LHCN-M2 (cell line): ENCODE measurements around the gene GFPT2. TPM values are rescaled to one million over a fixed set of nuclear protein-coding genes. Genes with fewer than 3 reads are reported as not detected.

Experiments
- DNase-seq: peaks from one replicate; pipeline ENCODE4 v3.0.0-alpha.2; 2012; ENCODE audit warnings: low read depth
- polyA plus RNA-seq: library from polyadenylated mRNA; unstranded; fragments of >200 nt; gene quantifications from one replicate; pipeline ENCODE4 v1.2.1, GENCODE V29; 2012; ENCODE audit warnings: missing spikeins
- total RNA-seq: library from RNA; depleted of rRNA; stranded (reverse); fragments of >200 nt; gene quantifications from 2 replicates; pipeline ENCODE4 v1.2.3, GENCODE V29; 2014; rRNA removed

The GFPT2 gene
- total RNA-seq = 148 and 189 TPM in 2 replicates
- polyA plus RNA-seq = 47.1 TPM

DNA sequence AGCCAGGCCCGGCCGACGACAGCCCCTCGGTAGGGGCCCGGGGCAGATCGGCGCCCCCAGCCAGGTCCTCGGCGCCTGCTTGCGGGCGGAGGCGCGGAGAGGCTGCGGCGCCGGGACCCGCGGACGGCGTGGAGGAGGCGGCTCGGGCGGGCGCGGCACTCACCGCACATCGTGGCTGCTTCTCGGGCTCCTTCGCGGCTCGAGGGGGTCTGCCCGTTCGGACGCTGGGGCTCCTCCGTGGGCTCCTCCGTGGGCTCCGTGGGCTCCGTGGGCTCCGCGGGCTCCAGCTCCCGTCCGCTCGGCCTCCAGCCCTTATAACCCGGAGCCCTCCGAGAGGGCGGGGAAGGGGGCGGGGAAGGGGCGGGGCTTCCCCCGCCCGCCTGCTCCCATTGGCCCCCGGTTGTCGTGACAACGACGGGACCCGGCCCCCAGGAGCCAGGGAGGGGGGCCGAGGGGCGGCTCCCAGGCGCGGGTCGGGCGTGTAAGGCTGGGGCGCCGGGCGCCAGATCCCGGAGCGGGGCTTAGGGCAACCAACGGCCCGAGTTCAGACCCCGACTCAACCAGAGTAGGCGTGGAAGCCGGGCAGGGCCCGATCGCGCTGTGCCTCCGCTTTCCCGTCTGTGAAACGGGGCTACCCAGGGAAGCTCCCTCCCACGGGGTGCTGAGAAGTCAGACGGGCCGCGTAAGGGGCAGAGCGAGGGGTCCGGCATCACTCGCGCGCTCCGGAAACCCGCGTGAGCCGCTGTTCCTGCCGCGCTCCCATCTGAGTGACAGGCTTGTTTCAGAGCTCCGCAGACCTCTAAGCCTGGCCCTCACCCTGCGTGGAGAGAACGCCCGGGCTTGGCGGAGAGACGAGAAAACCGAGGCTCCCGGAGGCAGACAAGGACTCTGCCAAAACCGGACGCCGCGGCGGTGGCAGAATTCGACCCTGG lies at the start of gene GFPT2:
TSS of gene GFPT2 (minus strand) at position 289 of the 932 bp plus-strand sequence. CDS start at position 170, 119 bp downstream.
- DNase-seq = peak; percentile 75

DNA sequence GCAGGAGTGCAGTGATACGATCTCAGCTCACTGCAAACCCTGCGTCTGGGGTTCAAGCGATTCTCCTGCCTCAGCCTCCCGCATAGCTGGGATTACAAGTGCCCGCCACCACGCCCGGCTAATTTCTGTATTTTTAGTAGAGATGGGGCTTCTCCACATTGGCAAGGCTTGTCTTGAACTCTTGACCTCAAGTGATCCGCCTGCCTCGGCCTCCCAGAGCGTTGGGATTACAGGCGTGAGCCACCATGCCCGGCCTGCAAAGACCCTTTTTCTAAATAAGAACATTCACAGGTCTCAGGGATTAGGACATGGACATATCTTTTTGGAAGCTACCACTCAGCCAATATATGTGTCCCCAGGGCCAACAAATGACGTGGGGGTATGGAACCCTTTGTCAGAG lies 49.6 kb upstream of the GFPT2 start:
- DNase-seq = no peak

DNA sequence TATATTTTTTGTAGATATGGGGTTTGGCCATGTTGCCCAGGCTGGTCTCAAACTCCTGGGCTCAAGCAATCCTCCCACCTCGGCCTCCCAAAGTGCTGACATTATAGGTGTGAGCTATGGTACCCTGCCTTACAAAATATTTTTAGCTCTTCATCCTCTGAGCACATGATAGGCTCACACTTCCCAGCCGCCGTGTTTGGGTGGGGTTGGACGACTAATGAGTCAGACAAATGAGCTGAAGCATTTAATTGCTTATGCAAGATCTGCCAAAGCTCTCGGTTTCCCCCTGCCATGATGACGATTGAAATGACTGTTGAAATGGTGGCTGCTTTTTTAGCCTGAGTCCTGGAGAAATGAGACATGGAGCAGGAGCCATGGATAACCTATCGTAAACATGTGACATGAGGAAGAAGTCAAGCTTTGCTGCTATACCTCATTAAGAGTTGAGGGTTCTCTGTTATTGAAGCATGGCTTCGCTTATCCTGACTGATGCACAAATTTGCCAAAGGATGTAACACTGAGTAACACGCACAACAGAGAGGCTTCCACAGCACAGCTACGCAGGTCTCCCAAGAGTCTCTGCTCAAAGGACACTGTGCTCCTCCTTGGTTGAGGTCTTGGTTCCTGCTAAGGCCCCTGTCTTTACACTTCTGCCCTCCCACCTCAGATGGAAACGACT lies 48.2 kb upstream of the GFPT2 start:
- no peak for DNase-seq

DNA sequence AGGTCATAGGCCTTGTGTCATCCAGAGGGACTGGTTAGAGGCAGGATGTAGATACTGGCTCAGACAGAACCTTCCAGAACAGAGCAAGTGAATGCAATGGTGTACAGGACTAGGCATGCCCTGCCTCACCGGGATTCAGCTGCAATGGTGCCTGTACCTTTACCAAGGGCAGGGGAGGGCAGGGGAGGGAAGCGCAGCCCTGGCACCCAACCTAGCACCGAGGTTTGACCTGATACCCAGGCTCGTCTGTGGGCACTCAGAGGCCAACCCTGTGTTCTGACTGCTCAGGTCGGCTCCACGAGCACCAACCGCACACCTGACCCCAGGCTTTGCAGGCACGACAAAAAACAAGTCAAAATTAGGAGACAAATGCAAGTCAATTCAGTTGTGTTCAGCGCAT lies 47.3 kb upstream of the GFPT2 start:
- no peak for DNase-seq

GRCh38 chr5:180399401-180400215 lies 46.5 kb upstream of the GFPT2 start:
- DNase-seq = no peak

DNA sequence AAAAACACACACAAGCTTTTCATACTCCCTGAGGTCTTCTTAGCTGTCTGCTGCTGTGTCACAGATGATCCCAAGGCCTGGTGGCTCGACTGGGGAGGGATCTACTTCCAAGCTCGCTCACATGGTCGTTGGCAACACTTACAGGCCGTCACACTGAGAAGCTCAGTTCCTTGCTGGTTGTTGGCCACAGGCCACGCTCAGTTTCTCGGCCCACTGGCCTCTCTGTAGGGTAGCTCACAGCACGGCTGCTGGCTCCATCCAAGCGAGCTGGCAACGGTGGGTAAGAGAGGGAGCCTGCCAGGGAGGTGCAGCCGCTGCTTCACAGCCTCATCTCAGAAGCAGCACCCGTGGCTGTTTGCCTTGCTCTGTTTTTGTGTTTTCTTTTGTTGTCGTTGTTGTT lies 43.8 kb upstream of the GFPT2 start:
- DNase-seq = no peak

DNA sequence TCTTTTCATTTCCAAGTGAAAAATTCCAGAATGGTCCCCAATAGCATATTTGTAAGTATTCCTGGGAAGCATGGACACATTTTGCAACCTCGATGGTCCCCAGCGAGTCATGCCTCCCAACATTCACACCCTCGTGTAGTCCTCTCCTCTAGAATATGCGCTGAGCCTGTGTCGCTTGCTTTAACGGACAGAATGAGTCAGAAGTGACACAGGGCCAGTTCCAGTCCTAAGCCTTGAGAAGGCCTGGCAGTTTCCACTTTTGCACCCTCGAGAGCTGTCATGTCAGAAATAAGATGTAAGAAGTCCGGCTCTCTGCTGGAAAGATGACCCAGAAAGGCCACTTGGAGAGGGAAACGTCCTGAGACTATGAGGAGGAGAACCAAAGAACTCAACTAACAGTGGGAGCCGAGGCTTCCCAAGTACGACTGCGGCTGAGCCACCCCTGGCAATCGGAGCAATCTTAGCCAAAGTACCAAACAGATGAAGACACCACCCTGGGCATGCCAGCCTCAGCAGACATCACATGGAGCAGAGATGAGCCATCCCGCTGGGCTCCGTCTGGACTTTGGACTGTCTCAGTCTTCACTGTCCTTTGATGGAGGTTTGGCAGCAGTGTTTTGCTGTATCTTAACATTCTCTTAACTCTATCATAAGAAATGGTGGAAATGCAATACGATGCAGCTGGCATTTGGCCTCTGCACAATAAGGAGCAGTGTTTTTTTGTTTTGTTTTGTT lies 42.6 kb upstream of the GFPT2 start:
- DNase-seq = peak; percentile 25

DNA sequence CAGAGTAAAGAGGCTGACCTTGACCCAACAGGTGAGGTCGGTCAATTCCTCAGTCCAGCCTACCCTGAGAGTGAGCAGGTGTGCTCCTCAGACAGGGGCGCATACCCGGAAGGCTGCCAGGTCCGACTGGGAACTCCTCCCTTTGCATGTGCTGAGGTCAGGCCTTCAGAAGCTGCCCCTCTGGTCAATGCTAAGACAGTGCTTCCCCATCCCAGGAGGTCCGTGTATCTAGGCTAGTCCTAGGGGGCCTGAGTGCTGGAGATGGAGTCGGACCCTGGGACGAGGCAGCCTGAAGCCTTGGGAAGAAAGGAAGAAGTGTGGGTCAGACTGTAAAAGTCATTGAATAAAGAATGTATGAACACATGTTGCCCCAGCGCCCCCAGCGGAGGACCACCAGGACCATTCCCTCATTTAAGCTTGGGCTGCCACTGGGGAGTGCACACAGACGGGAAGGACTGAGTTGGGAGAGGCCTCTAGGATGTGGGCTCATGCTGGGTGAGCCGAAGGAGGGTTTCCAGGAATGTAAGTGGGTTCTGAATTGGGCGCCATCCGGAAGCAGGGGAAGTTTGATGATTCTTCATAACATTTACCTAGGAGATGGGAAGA lies 41.0 kb upstream of the GFPT2 start:
- DNase-seq = no peak

GRCh38 chr5:180391276-180391675 lies 38.1 kb upstream of the GFPT2 start:
- no peak for DNase-seq

DNA sequence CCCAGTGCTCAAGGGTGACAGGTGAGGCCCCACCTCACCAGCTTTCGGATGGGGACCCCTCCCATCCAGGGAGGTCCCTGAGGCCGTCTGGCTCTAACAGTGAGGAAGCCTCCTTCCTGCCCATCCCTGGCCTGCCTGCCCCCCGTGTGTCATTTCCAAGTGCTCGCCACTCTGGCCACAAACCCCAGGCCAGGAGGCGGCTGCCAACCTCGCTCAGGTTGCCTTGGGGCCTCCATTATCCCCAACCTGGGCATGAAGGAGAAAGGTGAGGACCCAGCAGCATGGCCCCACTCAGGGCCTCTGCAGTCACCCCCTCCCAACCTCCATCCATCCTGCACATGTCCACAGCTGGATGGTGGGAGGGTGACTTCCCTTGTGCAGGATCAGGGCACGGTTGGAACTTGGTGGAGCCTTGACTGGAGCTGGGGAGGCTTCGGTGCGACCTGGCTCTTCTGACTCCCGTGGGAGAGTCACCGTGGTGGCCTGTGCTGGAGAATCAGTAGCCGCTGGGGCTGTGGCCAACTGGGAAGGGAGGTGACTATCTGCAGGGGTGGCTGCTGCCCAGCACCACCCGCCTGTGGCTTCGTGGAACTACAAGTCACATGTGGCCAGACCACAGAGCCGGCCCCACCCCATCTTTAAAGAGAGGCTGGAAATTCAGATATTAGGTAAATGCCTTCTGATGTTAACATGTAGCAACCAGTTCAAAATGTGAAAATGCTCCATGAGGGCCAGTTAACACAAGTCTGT lies 37.5 kb upstream of the GFPT2 start:
- no peak for DNase-seq

DNA sequence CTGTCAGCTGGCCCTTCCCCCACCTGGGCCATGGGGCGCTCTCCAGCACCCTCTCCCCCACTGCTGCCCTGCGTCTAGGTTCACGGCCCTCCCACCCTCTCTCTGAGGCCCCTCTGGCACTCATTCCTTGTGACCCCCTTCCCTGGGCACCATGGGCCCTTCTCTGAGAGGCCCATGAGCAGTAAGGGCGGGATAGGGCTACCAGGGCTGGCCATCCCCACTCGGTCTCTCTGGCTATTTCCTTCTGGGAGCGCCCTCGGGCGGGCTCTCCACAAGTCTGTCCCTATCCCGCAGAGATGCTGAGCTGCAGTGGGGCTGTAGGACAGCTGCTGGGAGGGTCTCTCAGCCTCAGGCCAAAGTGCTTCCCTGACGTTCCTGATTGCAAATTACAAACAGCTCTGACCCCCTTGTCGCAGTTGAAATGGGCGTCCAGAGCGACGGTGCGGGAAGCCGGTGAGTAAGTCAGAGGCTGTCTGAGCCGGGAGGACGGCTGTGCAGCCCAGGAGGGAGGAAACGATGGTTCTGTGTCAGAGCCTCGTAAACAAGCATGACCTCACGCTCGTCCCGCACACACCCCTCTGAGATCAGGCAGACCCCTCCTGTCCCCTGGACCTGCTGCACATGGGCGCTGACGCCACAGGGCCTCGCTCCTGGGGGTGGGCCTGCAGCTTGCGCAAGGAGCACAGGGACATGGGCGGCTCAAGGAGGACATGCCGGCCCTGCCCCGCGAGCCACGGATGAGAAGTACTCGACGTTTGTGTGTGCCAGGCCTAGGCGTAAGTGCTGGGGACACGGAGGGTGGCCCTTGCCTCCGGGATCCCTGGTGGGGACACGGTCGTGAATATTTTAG lies 36.3 kb upstream of the GFPT2 start:
- no peak for DNase-seq

DNA sequence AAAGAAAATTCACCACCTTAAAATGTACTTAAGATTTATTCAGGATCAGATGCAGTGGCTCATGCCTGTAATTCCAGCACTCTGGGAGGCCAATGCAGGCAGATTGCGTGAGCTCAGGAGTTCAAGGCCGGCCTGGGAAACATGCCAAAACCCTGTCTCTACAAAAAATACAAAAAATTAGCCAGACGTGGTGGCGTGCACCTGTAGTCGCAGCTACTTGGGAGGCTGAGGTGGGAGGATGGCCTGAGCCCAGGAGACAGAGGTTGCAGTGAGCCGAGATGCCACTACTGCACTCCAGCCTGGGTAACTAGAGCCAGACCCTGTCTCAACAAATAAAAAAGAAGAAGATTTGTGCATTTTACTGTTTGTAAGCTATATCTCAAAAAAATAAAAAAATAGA lies 34.7 kb upstream of the GFPT2 start:
- DNase-seq = no peak

DNA sequence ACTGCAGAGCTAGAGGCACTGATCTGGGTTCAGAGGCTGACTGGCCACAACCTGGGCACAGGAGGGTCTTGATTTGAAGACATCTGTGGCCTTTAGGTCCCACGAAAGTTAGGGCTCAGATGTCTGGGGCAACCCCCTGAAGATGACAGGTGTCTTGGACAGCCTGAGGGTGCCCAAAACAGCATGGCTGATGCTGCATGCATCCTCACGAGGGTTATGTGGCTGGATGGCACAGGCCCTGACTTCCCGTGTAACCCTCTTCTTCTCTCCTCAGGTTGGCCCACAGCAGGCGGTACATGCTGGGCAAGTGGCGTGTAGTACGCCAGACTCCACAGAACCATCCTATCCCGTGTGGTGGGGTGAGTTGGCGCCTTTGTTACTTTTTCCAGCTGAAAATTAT lies 29.8 kb upstream of the GFPT2 start:
- DNase-seq = no peak

DNA sequence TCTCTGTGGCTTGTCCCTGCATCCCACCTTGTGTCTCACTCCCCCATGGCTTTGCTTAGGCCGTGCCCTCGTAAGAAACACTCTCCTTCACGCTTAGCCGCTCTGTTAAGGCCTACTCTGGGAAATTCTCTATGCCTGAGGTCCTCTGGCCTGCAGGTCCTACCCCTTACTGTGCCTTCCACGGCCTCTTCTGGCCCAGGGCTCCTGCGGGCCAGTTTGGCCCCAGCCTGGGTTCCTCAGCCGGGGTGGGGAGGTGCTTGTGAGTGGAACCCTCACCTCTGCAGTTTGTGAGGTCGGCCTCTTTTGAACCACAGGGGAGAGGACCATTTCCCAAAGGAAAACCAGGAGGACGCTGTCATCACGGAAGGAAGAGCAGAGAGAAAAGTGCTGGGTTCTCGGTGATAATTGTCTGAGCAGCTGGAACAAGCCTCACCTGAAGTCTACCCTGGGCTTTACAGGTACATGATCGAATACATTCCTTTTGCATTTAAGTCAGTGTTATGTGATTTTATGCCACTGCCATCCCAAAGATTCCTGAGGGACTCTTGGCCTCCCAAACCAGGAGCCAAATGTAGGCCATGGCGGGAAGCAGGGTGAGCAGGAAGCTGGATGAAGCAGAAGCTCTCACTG lies 28.8 kb upstream of the GFPT2 start:
- no peak for DNase-seq

DNA sequence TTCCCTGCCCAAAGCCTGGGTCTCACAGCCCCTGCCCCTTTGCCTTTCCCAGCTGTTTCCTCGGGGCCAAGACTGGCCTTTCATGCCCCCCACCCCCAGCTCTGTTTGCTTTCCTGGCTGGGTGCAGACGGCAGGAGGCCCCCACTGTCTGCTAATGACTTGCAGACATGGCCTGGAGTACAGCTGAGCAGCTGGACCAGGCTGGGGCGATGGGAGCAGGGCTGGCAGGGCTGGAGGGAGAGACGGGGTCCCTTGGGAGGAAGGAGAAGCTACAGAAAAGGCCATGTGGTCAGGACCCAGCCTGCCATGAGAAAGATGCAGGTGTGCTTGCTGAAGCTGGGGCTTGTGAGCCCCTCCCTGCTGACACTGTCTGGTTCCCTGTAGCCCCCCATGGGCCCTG lies 28.3 kb upstream of the GFPT2 start:
- no peak for DNase-seq

DNA sequence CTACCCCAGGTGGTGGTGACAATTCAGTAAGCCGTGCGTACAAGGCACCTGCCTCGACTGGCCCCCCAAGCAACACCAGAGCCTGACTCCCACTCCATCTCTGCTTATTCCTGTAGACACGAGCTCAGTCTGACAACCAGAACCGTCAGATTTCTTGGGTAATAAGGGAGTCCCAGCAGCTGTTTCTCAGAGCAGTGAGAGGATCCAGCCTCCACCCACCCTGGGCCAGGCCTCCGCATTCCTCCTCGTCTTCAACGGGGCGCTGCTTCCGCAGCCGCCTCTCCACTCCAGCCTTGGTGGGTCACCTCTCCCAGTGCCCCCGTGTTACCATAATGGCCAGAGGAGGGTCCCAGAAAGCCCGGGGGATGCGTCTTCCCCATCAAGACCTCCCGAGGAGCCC lies 27.7 kb upstream of the GFPT2 start:
- DNase-seq = no peak

DNA sequence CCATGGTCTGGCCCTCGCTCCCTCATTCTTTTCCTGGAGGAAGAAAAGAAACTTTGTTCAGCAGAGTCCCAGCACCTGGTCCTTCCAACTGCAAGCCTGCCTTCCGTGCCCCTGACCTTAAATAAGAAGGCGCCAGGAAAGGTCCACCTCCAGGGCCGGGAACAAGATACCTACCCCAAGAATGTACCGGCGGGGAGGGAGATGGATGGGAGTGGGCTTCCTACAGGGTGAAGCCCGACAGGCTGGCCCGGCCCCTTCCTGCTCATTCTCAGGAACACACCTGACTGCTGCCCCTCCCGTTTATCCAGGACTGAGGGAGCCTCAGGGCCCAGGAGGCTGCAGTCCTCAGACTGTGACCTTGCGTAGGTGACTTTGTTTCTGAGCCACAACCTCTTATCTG lies 27.3 kb upstream of the GFPT2 start:
- DNase-seq = no peak

GRCh38 chr5:180379355-180380070 lies 26.4 kb upstream of the GFPT2 start:
- DNase-seq = no peak
